SK-N-SH treated with all-trans-retinoic acid at 6 μM for 48 hours (cell line): ENCODE results near the gene PSMD10.

ENCODE experiments used
- ATAC-seq: fragments of 200-7000 bp; cut with Tn5 transposase; 3 replicates; pipeline ENCODE4 v1.9.1; 2020; ENCODE audit warnings: mild to moderate bottlenecking, moderate library complexity
- ARNTL ChIP-seq: fragments of 450-650 bp; formaldehyde crosslinking; IDR thresholded peaks from 2 replicates; pipeline ENCODE4 v1.5.0; 2020; ENCODE audit warnings: low read depth, mild to moderate bottlenecking, moderate library complexity, borderline replicate concordance
- BACH2 ChIP-seq: fragments of 250-450 bp; sonication (Bioruptor Pico); IDR thresholded peaks from 2 replicates; pipeline ENCODE4 v1.9.0; 2021; ENCODE audit warnings: mild to moderate bottlenecking, borderline replicate concordance
- CSDC2 ChIP-seq: fragments of 250-450 bp; sonication (Bioruptor Pico); IDR thresholded peaks from 2 replicates; pipeline ENCODE4 v1.5.0; 2020; ENCODE audit warnings: mild to moderate bottlenecking, moderate library complexity
- ESRRG ChIP-seq: fragments of 250-450 bp; sonication (Bioruptor Pico); IDR thresholded peaks from 2 replicates; pipeline ENCODE4 v1.6.1; 2021; ENCODE audit warnings: mild to moderate bottlenecking
- GLIS3 ChIP-seq: fragments of 250-450 bp; sonication (Bioruptor Pico); IDR thresholded peaks from 2 replicates; pipeline ENCODE4 v1.5.0; 2020; ENCODE audit warnings: mild to moderate bottlenecking, moderate library complexity
- ISL1 ChIP-seq: fragments of 250-450 bp; sonication (Bioruptor Pico); IDR thresholded peaks from 2 replicates; pipeline ENCODE4 v2.1.2; 2022; ENCODE audit warnings: mild to moderate bottlenecking, moderate library complexity
- OSR1 ChIP-seq: fragments of 250-450 bp; sonication (Bioruptor Pico); IDR thresholded peaks from 2 replicates; pipeline ENCODE4 v1.8.0; 2022; ENCODE audit warnings: moderate library complexity, mild to moderate bottlenecking, inconsistent platforms
- PPARA ChIP-seq: fragments of 250-450 bp; sonication (Bioruptor Pico); IDR thresholded peaks from 2 replicates; pipeline ENCODE4 v1.5.0; 2020; ENCODE audit warnings: mild to moderate bottlenecking, borderline replicate concordance
- RARB ChIP-seq: fragments of 250-450 bp; sonication (Bioruptor Pico); IDR thresholded peaks from 2 replicates; pipeline ENCODE4 v1.8.0; 2021; ENCODE audit warnings: mild to moderate bottlenecking, moderate library complexity
- SNAI2 ChIP-seq: fragments of 250-450 bp; sonication (Bioruptor Pico); IDR thresholded peaks from 2 replicates; pipeline ENCODE4 v1.5.0; 2020; ENCODE audit warnings: mild to moderate bottlenecking, moderate library complexity
- TCF4 ChIP-seq: fragments of 250-450 bp; sonication (Bioruptor Pico); IDR thresholded peaks from 2 replicates; pipeline ENCODE4 v1.8.0; 2021; ENCODE audit warnings: mild to moderate bottlenecking, moderate library complexity, borderline replicate concordance
- TOX ChIP-seq: fragments of 250-450 bp; sonication (Bioruptor Pico); IDR thresholded peaks from 2 replicates; pipeline ENCODE4 v1.8.0; 2021; ENCODE audit warnings: mild to moderate bottlenecking, moderate library complexity, borderline replicate concordance
- TSHZ2 ChIP-seq: fragments of 250-450 bp; sonication (Bioruptor Pico); IDR thresholded peaks from 2 replicates; pipeline ENCODE4 v1.5.0; 2020; ENCODE audit warnings: mild to moderate bottlenecking, moderate library complexity
- ZC3H10 ChIP-seq: fragments of 250-450 bp; sonication (Bioruptor Pico); IDR thresholded peaks from 2 replicates; pipeline ENCODE4 v1.5.1; 2021; ENCODE audit warnings: mild to moderate bottlenecking, moderate library complexity
- ZFP3 ChIP-seq: fragments of 250-450 bp; sonication (Bioruptor Pico); IDR thresholded peaks from 2 replicates; pipeline ENCODE4 v1.5.0; 2020; ENCODE audit warnings: mild to moderate bottlenecking, moderate library complexity
- ZFP30 ChIP-seq: fragments of 450-650 bp; formaldehyde crosslinking; IDR thresholded peaks from 2 replicates; pipeline ENCODE4 v1.5.0; 2022; ENCODE audit warnings: mild to moderate bottlenecking, moderate library complexity
- ZNF565 ChIP-seq: fragments of 450-650 bp; formaldehyde crosslinking; conservative IDR thresholded peaks from 2 replicates; pipeline ENCODE4 v1.5.0; 2020; ENCODE audit warnings: low read depth, mild to moderate bottlenecking, moderate library complexity
- ZNF70 ChIP-seq: fragments of 450-650 bp; formaldehyde crosslinking; IDR thresholded peaks from 2 replicates; pipeline ENCODE4 v1.5.0; 2020; ENCODE audit warnings: mild to moderate bottlenecking, moderate library complexity
- ZNF8 ChIP-seq: fragments of 450-650 bp; formaldehyde crosslinking; IDR thresholded peaks from 2 replicates; pipeline ENCODE4 v1.5.0; 2020; ENCODE audit warnings: mild to moderate bottlenecking, moderate library complexity
- TF ChIP-seq, protein P1 (sequence below): fragments of 250-450 bp; sonication (Bioruptor Pico); IDR thresholded peaks from 2 replicates; pipeline ENCODE4 v1.5.1; 2021; ENCODE audit warnings: mild to moderate bottlenecking, moderate library complexity
- TF ChIP-seq, protein P2 (sequence below): fragments of 250-450 bp; sonication (Bioruptor Pico); IDR thresholded peaks from 2 replicates; pipeline ENCODE4 v1.8.0; 2021; ENCODE audit warnings: low read depth, mild to moderate bottlenecking, moderate library complexity, borderline replicate concordance
- TF ChIP-seq, protein P3 (sequence below): fragments of 250-450 bp; sonication (Bioruptor Pico); IDR thresholded peaks from 2 replicates; pipeline ENCODE4 v1.5.1; 2020; ENCODE audit warnings: low read depth, mild to moderate bottlenecking, moderate library complexity
- TF ChIP-seq, protein P4 (sequence below): fragments of 250-450 bp; sonication (Bioruptor Pico); IDR thresholded peaks from 2 replicates; pipeline ENCODE4 v1.8.0; 2020; ENCODE audit warnings: mild to moderate bottlenecking, moderate library complexity, borderline replicate concordance

The PSMD10 gene

DNA sequence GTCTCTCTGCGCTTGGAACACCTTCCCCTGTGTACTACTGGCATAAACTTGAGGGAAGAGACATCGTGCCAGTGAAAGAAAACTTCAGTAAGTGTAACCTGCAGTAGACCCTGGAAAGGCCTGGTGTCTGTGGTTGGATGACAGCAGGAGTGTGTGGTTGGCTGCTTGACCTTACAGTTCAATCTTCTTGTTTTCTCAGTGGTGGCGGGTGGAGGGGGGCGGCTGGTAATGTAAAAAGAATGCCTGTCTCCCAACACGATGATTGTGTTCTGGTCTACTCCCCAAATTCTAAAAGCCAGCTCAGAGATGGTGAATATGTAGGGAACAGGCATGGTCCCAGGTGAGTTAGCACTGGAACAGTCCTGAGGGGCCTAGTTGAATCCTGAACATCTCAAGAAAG is 18.6 kb downstream of the PSMD10 start:
- no peak for ATAC-seq
- TF ChIP-seq PPARA (CRISPR knock-in tag): no peak
- TF ChIP-seq, protein P1, sequence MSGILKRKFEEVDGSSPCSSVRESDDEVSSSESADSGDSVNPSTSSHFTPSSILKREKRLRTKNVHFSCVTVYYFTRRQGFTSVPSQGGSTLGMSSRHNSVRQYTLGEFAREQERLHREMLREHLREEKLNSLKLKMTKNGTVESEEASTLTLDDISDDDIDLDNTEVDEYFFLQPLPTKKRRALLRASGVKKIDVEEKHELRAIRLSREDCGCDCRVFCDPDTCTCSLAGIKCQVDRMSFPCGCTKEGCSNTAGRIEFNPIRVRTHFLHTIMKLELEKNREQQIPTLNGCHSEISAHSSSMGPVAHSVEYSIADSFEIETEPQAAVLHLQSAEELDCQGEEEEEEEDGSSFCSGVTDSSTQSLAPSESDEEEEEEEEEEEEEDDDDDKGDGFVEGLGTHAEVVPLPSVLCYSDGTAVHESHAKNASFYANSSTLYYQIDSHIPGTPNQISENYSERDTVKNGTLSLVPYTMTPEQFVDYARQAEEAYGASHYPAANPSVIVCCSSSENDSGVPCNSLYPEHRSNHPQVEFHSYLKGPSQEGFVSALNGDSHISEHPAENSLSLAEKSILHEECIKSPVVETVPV (CRISPR knock-in tag): no peak
- no peak for TF ChIP-seq ZNF8 (CRISPR knock-in tag)
- no peak for TF ChIP-seq ZNF565 (CRISPR knock-in tag)
- TF ChIP-seq ZNF70: no peak
- TF ChIP-seq, protein P2, sequence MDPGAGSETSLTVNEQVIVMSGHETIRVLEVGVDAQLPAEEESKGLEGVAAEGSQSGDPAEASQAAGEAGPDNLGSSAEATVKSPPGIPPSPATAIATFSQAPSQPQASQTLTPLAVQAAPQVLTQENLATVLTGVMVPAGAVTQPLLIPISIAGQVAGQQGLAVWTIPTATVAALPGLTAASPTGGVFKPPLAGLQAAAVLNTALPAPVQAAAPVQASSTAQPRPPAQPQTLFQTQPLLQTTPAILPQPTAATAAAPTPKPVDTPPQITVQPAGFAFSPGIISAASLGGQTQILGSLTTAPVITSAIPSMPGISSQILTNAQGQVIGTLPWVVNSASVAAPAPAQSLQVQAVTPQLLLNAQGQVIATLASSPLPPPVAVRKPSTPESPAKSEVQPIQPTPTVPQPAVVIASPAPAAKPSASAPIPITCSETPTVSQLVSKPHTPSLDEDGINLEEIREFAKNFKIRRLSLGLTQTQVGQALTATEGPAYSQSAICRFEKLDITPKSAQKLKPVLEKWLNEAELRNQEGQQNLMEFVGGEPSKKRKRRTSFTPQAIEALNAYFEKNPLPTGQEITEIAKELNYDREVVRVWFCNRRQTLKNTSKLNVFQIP (CRISPR knock-in tag): no peak
- TF ChIP-seq TCF4 (CRISPR knock-in tag): no peak
- no peak for TF ChIP-seq SNAI2 (CRISPR knock-in tag)
- TF ChIP-seq CSDC2 (CRISPR knock-in tag): no peak
- TF ChIP-seq ESRRG (CRISPR knock-in tag): no peak
- TF ChIP-seq ZC3H10 (CRISPR knock-in tag): no peak
- no peak for TF ChIP-seq ISL1 (CRISPR knock-in tag)
- TF ChIP-seq ARNTL: no peak
- TF ChIP-seq OSR1: no peak
- TF ChIP-seq TOX (CRISPR knock-in tag): no peak
- TF ChIP-seq, protein P3, sequence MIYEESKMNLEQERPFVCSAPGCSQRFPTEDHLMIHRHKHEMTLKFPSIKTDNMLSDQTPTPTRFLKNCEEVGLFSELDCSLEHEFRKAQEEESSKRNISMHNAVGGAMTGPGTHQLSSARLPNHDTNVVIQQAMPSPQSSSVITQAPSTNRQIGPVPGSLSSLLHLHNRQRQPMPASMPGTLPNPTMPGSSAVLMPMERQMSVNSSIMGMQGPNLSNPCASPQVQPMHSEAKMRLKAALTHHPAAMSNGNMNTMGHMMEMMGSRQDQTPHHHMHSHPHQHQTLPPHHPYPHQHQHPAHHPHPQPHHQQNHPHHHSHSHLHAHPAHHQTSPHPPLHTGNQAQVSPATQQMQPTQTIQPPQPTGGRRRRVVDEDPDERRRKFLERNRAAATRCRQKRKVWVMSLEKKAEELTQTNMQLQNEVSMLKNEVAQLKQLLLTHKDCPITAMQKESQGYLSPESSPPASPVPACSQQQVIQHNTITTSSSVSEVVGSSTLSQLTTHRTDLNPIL (CRISPR knock-in tag): no peak
- no peak for TF ChIP-seq ZFP30 (CRISPR knock-in tag)
- TF ChIP-seq RARB (CRISPR knock-in tag): no peak
- TF ChIP-seq TSHZ2 (CRISPR knock-in tag): no peak
- TF ChIP-seq ZFP3 (CRISPR knock-in tag): no peak
- TF ChIP-seq, all 23 proteins: peak for 0

DNA sequence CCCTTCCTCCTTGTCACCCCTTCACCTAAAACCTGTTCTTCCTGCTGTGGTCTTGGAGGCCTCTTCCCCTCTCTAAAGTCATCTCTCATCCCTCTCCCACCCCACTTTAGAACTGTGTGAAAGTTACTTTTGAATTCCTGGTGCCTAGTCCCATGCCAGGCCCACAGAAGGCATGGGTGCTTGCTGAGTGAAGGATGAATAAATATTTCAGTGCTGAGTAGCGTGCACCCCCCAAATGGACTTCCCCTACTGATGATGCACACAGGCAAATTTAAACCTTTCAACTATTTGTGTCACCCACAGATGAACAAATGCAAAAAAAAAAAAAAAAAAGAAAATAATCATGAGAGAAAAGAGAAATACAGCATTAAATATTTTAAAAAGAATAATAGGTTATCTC is 19.8 kb downstream of the PSMD10 start:
- ATAC-seq: no peak
- TF ChIP-seq TSHZ2 (CRISPR knock-in tag) (no peak), PPARA (CRISPR knock-in tag) (no peak), ZNF8 (CRISPR knock-in tag) (no peak), TCF4 (CRISPR knock-in tag) (no peak), BACH2 (CRISPR knock-in tag) (no peak), SNAI2 (CRISPR knock-in tag) (no peak), ZNF565 (CRISPR knock-in tag) (no peak), OSR1 (no peak), CSDC2 (CRISPR knock-in tag) (no peak), GLIS3 (no peak), ISL1 (CRISPR knock-in tag) (no peak)
- TF ChIP-seq, protein P2 (CRISPR knock-in tag): no peak
- TF ChIP-seq, protein P1 (CRISPR knock-in tag): no peak
- TF ChIP-seq, protein P4, sequence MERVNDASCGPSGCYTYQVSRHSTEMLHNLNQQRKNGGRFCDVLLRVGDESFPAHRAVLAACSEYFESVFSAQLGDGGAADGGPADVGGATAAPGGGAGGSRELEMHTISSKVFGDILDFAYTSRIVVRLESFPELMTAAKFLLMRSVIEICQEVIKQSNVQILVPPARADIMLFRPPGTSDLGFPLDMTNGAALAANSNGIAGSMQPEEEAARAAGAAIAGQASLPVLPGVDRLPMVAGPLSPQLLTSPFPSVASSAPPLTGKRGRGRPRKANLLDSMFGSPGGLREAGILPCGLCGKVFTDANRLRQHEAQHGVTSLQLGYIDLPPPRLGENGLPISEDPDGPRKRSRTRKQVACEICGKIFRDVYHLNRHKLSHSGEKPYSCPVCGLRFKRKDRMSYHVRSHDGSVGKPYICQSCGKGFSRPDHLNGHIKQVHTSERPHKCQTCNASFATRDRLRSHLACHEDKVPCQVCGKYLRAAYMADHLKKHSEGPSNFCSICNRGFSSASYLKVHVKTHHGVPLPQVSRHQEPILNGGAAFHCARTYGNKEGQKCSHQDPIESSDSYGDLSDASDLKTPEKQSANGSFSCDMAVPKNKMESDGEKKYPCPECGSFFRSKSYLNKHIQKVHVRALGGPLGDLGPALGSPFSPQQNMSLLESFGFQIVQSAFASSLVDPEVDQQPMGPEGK (CRISPR knock-in tag): no peak
